ENCODE results near the gene RAB8B. TPM values are rescaled to one million over a fixed set of nuclear protein-coding genes. Genes with fewer than 3 reads are reported as not detected.

RAB8B gene
- total and polyA plus RNA-seq, 2 of the 13 experiments (the other 11 are each of a cell fraction or from before 2014, with no cell fraction given): 6.8 to 14.2 TPM

- no peak for TF ChIP-seq ATF7 (IDR thresholded peaks at IDR 0.05)
- TF ChIP-seq ATF7 (CRISPR knock-in tag; IDR thresholded peaks at IDR 0.05): no peak
- peak; percentile 65; the same call in 1 of the 2 replicates for TF ChIP-seq HOXA5 (CRISPR knock-in tag; IDR thresholded peaks at IDR 0.05)
- TF ChIP-seq GLMP (CRISPR knock-in tag; IDR thresholded peaks at IDR 0.05; ENCODE audit: borderline replicate concordance): no peak
- TF ChIP-seq RFX5 (IDR thresholded peaks at IDR 0.05; ENCODE audit: low read depth, low read length): no peak
- no peak for TF ChIP-seq ATF5 (CRISPR knock-in tag; IDR thresholded peaks at IDR 0.05; ENCODE audit: low read depth)
- TF ChIP-seq ZBTB43 (CRISPR knock-in tag; conservative IDR thresholded peaks at IDR 0.05): 0 out of 2 replicates have a peak, but pooled peaks have one; percentile 60
- TF ChIP-seq ZNF382 (CRISPR knock-in tag; IDR thresholded peaks at IDR 0.05; ENCODE audit: borderline replicate concordance): no peak
Measured at GRCh38 chr15:63157118-63157843, 32.1 kb upstream of the RAB8B start, which contains the start of gene RPS27L (continued).

Measured in HepG2 (cell line).